ENCODE data around the gene DCAF10. TPM values are rescaled to one million over a fixed set of nuclear protein-coding genes. Genes with fewer than 3 reads are reported as not detected.

The DCAF10 gene
- total RNA-seq, 3 donors from 2014 or later = 14.1 to 15.8 (median 14.5) TPM

- H3K4me3 Mint-ChIP-seq = no peak overlapping the region
- DNase-seq = no peak
- ATAC-seq = no peak
- H3K36me3 Mint-ChIP-seq (ENCODE audit: insufficient read depth) = no peaks in the 10 kb centered on the region
- H3K27me3 Mint-ChIP-seq (ENCODE audit: low read depth) = peaks cover 5% of the 10 kb centered on the region
- no peaks in the 10 kb centered on the region for H3K9me3 Mint-ChIP-seq
- H3K4me1 Mint-ChIP-seq (ENCODE audit: low read depth) = no peaks in the 10 kb centered on the region
These were observed 115.4 kb downstream of the DCAF10 start for GRCh38 chr9:37915911-37916470.

GRCh38 chr9:37916471-37917312, 116.1 kb downstream of the DCAF10 start:
- H3K4me1 Mint-ChIP-seq (ENCODE audit: low read depth) = no peaks in the 10 kb centered on the region
- ATAC-seq (no peak), DNase-seq (no peak)
- no peaks in the 10 kb centered on the region for H3K36me3 Mint-ChIP-seq (ENCODE audit: insufficient read depth)
- no peak overlapping the region for H3K4me3 Mint-ChIP-seq
- peaks cover 5% of the 10 kb centered on the region for H3K27me3 Mint-ChIP-seq (ENCODE audit: low read depth)
- no peaks in the 10 kb centered on the region for H3K9me3 Mint-ChIP-seq

Other genes with a start within 250 kb of the DCAF10 start
- gene FBXO10, start 224.4 kb upstream of the DCAF10 start, total RNA-seq = 1 to 10 TPM; 1.7 to 2.7 (median 2.5) TPM
- 100 to 1,000 TPM; 212 to 235 (median 212) TPM for gene TOMM5, start 208.2 kb upstream of the DCAF10 start, total RNA-seq
- under 1 TPM in 1 of 3 donors, not detected in 2; 0.03 TPM for gene FRMPD1, start 149.8 kb upstream of the DCAF10 start, total RNA-seq
- 1 to 10 TPM; 8.5 to 9.7 (median 8.7) TPM for gene TRMT10B, start 47.0 kb upstream of the DCAF10 start, total RNA-seq
- 100 to 1,000 TPM; 120 to 123 (median 122) TPM for gene EXOSC3, start 15.7 kb upstream of the DCAF10 start, total RNA-seq
- 10 to 100 TPM; 36.7 to 38.1 (median 37.7) TPM for gene SLC25A51, start 103.3 kb downstream of the DCAF10 start, total RNA-seq

Measured in activated T-cell treated with anti-CD3 and anti-CD28 coated beads, Interleukin-2, amount 50 U/mL, for 4 hours (primary cell).